Vein endothelial cell (primary cell): ENCODE measurements around the gene MT4. TPM values are rescaled to one million over a fixed set of nuclear protein-coding genes. Genes with fewer than 3 reads are reported as not detected.

ENCODE experiments used
- total RNA-seq: library from RNA; depleted of rRNA; stranded (reverse); fragments of >200 nt; gene quantifications from 2 replicates; pipeline ENCODE4 v1.2.3, GENCODE V29; 2012

MT4 gene
- total RNA-seq, result not detected in 2 replicates

DNA sequence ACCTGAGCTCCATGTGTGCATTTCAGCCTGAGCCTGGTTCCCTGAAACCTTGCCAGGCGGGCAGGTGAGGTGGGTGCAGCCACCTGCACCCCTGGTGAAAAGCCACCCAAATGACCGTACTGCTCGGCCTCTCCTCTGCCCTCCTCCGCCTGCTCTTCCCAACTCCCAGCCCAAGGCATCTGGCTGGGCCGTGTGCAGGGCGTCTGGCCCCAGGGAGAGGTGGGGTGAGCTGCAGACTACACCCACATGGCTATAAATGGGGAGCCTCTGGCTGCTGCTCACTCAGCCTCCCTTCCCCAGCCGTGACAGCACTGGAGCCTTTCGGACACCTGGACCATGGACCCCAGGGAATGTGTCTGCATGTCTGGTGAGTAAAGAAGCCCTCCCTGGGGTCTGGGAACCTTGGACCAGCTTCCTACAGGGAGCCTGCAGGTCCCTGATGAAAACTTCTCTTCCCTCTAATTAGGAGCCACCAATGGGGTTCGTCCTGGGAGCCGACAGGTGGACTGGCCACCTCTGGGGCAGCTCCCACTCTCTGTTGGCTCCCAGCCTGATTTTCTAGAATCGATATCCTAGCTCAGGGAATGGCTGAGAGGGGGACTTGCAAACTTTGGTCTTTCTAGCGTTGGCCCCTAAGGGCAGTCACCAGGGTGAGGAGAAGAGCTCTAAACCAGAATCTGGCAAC is at the start of gene MT4:
Gene MT4 (plus strand): TSS at position 281 of the 685 bp plus-strand sequence. CDS start 56 bp downstream, at position 337.

DNA sequence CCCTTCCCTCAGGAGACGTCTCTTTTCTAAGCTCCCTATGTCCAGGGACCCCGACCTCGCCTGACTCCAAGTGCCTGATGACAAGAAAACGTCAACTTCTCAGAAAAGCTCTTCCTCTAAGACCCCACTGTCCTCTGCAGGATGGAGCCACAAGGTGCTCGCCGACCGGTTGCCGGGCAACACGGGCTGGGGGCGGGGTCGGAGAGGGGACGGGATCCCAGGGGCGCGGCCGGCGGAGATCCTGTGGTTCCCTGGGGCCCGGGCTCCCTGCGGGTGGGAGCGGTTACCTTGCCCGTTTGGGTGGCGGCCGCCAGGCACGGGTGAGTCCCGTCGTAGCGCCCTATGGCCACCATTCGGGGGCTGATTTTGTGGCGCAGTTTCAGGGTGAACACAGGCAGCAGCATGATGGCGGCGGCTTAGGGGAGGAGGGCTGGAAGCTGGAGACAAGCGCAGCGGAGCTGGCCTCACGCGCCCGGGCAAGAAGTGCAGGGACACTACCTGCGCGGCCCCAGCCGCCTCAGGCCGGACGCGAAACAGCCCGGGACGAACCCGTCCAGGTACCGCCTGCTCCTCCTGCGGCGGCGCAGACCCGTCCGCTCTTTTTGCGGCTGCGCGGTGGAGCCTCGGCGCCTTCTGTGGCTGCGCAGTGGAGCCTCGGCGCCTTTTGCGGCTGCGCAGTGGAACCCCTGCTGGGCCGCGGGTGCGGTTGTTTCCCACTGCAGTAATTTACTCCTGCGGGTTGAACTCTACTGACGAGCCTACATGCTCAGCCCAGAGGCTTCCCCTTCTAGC is 45.2 kb upstream of the MT4 start, which contains the start of gene BBS2:
Gene BBS2 (minus strand): TSS at position 566 of the 792 bp plus-strand sequence. CDS start 162 bp downstream, at position 404.

DNA sequence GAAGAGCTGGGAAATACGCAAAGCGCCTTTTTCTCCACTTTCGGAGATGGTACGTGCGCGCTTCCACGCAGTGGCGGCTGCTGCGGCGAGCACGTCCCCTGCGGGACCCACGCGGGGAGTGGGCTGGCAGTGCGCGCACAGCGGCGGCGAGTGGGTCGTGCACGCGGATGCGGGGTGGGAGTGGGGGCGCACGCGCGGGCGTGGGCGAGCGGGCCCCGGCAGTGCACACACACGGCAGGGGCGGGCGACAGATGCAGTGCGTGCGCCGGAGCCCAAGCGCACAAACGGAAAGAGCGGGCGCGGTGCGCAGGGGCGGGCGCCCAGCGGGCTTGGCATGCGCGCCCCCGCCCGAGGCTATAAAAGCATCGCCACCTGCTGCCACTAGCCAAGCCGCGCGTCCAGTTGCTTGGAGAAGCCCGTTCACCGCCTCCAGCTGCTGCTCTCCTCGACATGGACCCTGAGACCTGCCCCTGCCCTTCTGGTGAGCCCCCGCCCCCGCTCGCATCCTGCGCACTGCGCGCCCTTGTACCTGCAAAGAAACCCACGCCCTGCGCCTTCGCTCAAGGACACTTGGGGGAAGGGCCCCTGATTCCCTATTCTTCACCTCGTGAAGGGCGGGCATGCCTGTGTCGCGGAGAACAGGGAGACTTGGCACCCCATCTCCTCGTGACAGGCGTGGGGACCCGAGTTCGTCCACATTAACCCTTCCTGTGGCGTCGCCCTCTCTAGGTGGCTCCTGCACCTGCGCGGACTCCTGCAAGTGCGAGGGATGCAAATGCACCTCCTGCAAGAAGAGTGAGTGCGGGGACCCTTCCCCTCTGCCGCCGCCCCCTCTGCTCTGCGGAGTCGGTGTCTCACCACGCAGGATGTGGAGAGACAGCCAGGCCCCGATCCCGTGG is 24.5 kb downstream of the MT4 start, which contains the start of gene MT3:
Gene MT3 (plus strand): TSS at position 388 of the 899 bp plus-strand sequence. CDS start 63 bp downstream, at position 451.

DNA sequence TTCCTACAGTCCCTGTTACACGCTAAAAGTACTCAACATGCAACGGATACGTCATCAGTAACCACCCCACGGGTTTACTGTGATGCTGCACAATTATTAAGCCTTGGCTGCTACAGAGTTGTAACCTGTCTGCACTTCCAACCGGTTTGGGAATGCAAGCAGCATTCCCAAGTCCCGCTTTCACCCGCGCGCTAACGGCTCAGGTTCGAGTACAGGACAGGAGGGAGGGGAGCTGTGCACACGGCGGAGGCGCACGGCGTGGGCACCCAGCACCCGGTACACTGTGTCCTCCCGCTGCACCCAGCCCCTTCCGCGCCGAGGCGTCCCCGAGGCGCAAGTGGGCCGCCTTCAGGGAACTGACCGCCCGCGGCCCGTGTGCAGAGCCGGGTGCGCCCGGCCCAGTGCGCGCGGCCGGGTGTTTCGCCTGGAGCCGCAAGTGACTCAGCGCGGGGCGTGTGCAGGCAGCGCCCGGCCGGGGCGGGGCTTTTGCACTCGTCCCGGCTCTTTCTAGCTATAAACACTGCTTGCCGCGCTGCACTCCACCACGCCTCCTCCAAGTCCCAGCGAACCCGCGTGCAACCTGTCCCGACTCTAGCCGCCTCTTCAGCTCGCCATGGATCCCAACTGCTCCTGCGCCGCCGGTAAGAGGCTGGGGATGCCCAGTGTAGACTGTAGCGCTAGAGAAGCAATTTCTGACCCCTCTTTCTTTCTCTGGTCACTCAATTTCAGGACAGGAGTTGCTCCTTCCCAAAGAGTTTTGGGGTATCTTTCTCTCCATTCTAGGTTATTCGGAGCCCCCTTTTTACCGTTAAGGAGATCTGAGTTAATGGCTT is 43.4 kb downstream of the MT4 start, which contains the start of gene MT2A:
Gene MT2A (plus strand): TSS at position 542 of the 833 bp plus-strand sequence. CDS start 72 bp downstream, at position 614.

Other genes with a start within 250 kb of the MT4 start
- 178 and 229 TPM in 2 replicates for gene AMFR, start 139.5 kb upstream of the MT4 start, total RNA-seq
- gene NUDT21, start 113.7 kb upstream of the MT4 start, total RNA-seq, result 78.7 and 122 TPM in 2 replicates
- 63.7 and 103 TPM in 2 replicates for gene OGFOD1, start 113.5 kb upstream of the MT4 start, total RNA-seq
- gene BBS2, start 45.0 kb upstream of the MT4 start, total RNA-seq, result 35.3 and 38.2 TPM in 2 replicates
- not detected in 2 replicates for gene MT3, start 24.5 kb downstream of the MT4 start, total RNA-seq
- 94.5 and 126 TPM in 2 replicates for gene MT2A, start 43.5 kb downstream of the MT4 start, total RNA-seq
- gene MT1E, start 60.7 kb downstream of the MT4 start, total RNA-seq, result 95.0 and 97.3 TPM in 2 replicates
- 0.65 and 2.4 TPM in 2 replicates for gene MT1M, start 67.6 kb downstream of the MT4 start, total RNA-seq
- 1.7 and 5.6 TPM in 2 replicates for gene MT1A, start 73.6 kb downstream of the MT4 start, total RNA-seq
- not detected in 2 replicates for gene MT1B, start 86.8 kb downstream of the MT4 start, total RNA-seq
- gene MT1F, start 92.9 kb downstream of the MT4 start, total RNA-seq, result 0.33 and 0.38 TPM in 2 replicates
- 1.2 TPM in 1 of 2 replicates, not detected in the other for gene MT1G, start 103.0 kb downstream of the MT4 start, total RNA-seq
- gene MT1H, start 104.7 kb downstream of the MT4 start, total RNA-seq, result not detected in 2 replicates
- gene MT1X, start 117.4 kb downstream of the MT4 start, total RNA-seq, result 32.8 and 33.0 TPM in 2 replicates
- 68.3 and 88.9 TPM in 2 replicates for gene NUP93, start 165.1 kb downstream of the MT4 start, total RNA-seq